RPMI8226 (cell line): ENCODE results near the gene CEACAM18.
"Not testable (repeated sequence)": the region's sequence is repeated elsewhere in the genome, so short reads cannot be mapped to it uniquely, and the experiment has no call there.

Source experiments
- DNase-seq: peaks from one replicate; pipeline ENCODE4 v3.0.0-alpha.2; 2015

Gene CEACAM18

DNA sequence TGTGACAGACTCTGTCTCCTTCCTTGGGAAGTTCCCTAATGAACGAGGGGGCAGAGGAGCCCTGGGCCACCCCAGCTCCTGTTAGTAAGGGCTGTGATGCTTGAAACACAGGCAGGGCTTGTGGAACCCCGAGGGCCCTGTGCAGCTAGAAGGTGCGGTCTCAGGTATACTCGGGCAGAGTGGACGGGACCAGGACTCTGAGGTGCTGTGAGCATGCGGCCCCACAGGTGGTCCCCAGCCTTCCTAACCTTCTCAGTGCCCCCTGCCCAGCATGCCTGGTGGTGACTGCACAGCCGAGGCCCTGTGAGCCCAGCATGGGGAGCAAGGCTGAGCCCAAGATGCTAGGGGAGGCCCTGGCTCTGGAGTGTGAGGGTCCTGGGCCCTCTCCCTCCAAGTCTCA, 16.1 kb upstream of the CEACAM18 start:
- DNase-seq, result no peak

DNA sequence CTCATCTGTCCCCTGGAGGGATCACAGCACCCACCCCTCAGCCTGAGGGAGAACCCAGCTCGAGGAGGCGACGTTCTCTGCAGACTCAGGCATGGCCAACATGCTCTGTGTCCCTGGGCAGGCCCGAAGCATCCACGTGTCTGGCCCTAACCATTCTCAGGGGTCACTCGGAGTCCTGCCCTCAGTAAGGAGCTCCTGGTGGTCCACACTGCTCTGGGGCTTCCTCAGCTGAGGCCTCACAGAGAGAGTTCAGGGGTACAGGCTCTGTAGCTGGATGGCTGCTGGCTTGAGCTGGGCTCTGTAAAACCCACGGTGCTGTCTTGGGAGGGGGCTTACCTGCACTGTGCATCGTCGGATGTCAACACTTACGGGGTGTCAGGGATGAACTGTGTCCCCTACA, 15.7 kb upstream of the CEACAM18 start:
- no peak for DNase-seq

DNA sequence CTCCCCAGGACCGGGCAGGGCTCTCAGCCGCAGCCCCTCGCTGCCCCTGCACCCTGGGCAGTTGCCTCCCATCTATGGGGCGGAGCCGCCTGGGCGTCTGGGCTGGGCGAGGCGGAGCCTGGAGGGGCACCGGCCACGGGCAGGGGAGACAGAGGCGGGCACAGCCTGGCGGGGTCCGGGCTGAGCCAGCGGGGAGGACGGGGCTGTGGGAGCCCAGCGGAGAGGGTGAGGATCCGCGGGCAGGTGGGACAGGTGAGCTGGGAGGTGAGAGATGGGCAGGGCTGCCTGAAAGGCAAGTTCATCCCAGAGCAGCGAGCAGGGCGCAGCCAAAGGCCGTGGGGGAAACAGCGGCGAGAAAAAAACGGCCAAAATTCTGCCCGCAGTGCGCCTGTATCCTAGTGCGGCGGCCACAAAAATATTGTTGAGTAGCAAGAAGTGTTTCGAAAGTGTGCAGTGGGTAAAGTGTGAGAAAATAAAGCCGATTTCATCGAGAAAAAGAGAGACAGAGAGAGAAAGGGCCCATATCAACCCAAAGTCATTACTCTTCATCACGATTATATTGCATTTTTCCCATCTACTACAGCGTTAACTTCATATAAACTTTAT, 14.3 kb upstream of the CEACAM18 start:
- DNase-seq, result not testable (repeated sequence)

DNA sequence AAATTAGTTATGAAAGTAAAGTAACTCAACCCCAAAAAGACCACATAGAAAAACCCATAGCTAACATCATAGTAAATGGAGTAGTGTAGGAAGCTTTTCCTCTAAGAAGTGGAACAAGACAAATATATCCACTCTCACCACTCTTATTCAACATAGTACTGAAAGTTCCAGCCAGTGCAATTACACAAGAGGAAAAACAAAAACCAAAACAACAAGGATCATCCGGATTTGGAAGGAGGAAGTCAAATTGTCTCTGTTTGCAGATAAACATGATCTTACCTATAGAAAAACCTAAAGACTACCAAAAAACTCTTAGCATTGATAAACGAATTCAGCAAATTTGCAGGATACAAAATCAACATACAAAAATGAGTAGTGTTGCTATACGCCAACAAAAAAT, 11.6 kb upstream of the CEACAM18 start:
- DNase-seq, result no peak

DNA sequence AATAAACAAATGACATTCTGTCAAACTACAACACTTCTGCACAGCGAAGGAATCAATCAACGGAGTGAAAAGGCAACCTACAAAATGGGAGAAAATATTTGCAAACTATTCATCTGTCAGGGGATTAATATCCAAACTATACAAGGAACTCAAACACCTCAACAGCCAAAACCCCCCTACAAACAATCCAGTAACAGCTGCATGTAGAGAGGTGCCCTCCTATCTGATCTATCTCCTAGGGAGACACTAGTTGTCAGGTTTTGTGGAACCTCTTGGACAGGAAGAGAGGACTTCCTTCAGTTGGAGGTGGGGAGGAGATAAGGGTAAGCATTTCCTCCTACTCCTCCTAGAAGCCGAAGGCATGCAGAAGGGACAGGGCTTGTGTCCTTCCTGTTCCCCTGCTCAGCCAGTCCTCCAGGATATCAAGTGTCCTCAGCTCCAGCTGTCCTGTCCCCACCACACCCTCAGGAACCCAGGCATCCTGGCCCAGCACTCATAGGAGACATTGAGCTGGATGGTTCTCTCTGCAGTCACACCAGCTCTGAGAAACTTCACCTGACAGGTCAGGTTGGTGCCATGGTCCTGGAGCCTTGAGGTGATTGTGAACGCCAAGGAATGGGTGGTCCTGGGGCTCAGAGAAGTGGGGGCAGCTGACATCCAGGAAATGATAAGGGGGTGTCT, 10.3 kb upstream of the CEACAM18 start:
- no peak for DNase-seq

DNA sequence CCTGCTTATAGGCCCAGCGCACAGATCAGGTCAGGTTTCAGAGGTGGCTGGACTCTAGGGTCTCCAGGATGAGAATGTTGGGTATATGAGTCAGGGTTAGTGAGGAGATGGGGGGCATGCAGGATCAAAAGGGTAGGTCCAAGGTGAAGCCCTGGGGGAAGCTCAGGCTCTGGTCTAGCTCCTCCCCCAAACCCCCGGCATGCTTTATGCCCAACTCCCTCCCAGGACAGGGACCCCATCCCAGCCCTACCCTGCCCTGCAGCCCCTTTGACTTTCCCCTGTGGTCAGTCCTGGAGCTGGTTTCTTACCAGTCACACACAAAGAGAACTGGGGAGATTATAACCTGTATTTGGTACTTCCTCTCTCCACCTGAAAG, 9.8 kb upstream of the CEACAM18 start:
- DNase-seq, result no peak

DNA sequence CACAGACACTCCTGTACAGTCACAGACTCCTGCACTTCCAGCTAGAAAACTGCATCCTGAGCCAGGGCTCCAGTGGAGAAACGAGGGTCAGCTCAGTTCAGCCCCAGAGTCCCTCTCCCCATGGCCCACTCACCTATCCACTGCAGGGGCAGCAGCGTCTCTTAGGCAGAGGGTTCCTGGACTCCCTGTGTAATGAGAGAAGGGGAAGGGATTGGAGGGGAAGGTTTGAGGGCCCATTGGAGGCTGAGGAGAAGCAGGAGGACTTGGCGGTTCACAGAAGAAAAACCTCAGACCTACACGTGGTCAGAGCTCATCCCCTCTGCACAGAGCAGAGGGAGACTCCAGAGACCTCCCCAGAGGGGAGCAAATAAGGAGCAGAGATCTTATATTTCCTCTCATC, 9.2 kb upstream of the CEACAM18 start:
- DNase-seq, result no peak

DNA sequence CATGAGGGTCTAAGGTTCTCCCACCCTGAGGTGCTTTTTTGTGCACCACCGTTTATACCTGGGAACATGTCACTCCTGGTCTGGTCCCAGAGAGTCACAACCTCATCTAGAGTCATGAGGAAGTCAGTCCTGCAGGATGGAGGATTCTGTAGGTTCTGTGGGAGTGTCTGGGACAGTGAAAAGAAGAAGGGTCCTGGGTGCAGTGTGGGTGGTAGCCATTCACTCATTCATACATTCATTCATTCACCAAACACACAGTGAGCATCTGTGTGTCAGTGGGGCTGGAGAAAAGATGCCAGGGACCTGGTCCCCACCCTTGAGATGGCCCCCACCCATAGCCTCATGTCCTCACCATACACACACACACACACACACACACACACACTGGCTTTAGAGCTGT, 8.7 kb upstream of the CEACAM18 start:
- no peak for DNase-seq

DNA sequence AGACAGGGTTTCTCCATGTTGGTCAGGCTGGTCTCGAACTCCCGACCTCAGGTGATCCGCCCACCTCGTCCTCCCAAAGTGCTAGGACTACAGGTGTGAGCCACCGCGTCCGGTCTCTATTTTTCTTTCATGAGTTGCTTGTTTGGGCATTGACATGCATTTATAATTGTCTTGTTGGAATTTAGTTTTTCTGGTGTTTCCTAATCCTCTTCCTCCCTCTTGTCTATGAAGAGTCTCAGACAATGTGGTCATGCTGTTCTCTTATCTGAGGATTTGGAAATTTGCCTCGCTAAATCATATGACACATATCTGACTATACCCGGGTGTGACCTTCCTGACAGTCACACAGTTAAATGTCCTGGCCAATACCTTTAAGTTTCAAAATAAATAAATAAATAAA, 7.4 kb upstream of the CEACAM18 start:
- no peak for DNase-seq

DNA sequence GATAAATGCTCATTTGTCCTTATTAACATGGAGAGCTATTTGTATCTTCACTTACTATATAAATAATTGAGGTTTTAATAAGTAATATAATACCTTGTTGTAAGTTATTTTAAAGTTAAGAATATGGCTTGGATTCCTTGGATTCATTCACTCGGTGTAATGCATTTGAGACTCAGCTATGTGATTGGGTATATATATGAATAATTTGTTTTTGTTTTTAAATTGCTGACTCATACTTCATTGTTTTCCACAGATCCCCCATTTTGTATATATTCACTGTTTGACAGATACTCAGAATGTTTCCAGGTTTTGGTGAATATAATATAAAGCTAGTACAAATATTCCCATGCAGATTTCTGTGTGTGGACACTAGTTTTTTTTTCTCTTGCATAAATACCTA, 6.8 kb upstream of the CEACAM18 start:
- no peak for DNase-seq

DNA sequence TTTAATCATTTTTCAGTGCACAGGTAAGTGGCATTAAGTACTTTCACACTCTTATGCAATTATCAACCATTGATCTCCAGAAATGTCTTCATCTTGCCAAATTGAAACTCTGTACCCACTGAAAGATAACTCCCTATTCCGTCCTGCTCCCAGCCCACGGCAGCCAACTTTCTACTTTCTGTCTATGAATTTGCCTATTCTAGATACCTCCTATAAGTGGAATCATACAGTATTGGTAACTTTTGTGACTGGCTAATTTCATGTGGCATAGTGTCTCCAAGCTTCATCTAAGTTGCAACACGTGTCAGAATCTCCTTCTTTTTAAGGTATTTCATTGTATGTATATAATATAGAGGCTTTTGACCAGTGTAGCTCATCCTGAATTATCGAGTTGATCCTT, 5.7 kb upstream of the CEACAM18 start:
- DNase-seq, result no peak

DNA sequence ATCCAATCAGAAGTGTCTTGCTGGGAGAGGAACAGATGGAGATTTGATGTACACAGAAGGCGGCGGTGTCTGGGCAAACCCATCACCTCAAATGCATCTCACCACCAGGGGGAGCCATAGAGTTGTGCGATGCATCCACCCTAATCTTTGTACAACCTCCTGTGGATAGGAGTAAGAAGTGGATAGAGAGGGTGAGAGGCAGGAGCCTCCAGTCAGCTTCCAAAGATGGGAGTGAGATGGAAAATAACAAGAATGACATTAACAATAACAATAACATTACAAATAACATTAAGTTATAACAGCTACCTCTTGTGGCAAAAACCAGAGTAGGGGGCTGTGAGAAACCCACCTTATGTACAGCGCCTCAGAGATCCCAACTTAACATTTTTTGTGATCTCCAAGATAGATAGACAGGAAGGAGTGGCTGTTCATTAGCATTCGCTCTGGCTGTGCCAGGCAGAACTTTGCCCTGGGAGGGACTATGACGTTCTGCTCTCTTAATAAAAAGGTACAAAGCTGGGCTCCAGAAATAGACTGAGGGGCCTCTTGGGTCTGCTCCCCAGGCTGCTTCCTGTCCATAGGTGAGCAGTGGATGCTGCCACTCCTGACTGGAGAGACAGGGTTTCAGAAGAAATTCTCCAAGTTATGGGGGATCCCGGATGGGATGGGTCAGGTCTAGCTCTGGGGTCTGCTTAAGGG, 5.2 kb upstream of the CEACAM18 start:
- DNase-seq, result peak; percentile 82

DNA sequence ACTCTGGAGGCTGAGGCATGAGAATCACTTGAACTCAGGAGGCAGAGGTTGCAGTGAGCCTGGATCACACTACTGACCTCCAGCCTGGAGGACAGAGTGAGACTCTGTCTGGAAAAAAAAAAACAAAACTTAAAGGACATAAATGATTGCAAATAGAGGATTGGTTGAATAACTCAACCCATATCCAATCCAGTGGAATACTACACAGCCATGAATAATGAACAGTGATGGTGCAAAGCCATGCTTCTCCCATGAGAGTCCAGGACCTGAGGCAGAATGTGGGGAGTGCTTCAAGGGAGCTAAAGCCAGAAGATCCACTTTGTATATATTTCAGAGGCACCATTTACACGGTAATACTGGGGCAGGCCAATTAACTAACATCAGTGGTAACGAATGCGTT, 2.2 kb upstream of the CEACAM18 start:
- DNase-seq, result no peak

DNA sequence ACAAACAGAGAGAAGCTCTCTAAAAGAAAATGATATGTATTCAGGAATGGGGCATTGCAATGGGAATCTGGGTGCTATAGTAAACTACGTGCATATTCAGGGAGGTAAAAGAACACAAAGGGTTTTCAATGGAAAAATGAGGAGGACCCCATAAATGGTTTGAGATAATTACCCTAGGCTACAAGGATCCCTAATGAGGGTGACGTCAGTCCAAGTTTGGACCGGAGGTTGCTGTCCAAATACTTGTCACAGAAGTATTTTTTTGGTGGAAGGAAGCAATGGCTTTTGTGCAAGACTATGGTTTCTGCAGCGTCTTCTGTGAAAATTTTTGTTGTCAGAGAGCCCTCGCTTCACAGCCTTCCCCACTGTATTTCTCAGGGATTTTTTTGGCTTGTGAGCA, 995 bp upstream of the CEACAM18 start:
- DNase-seq, result no peak

DNA sequence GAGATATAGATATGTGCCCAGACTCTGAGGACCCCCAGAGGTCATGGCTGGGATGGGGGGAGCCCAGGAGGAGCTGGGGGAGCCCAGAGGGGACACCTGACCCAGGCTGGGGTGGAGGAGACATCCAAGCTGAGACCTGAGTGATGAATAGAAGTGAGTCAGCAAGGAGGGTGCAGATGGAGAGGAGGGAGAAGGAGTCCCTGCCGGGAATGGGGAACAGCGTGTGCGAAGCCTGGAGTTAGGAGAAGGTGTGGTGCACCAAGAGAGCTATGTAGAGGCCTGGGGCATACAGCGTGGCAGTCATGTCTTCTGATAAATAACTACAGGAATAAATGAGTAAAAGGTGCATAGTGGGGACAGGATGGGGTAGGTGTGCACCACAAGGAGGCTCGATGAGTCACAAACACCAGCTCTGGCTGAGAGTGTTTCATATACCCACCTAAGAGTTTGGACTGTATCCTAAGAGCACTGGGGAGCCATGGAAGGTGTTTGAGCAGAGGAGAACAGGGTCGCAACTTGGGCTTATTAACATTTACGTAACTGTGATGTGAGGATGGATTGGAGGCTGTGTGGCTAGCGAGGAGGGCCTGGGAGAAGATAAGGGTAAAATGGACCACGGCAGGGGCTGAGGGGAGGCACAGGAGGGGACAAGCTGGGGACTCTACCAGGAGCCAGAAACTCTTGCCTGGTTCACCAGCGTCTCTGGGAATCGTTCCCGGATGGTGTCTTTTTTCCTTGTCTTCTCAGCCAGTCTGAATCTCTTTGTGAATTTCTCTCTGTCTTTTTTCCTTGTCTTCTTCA, 1.4 kb downstream of the CEACAM18 start:
- DNase-seq, result no peak

DNA sequence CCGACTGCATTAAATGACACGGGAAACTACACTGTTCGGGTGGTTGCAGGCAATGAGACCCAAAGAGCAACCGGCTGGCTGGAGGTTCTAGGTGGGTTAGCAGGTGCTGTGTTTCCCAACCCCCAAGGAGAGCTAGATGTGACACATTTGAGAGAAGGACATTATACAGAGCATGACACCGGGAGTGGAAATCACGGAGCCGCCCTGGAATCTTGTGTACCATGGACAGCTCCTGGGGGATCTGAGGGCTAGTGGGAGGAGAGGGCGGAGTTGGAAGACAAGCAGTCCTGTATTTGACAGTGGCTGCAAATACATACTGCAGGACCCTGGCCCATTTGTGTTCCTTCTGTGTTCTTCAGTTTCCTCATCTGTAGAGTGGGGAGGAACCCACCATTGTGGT, 2.3 kb downstream of the CEACAM18 start:
- peak; percentile 51 for DNase-seq

DNA sequence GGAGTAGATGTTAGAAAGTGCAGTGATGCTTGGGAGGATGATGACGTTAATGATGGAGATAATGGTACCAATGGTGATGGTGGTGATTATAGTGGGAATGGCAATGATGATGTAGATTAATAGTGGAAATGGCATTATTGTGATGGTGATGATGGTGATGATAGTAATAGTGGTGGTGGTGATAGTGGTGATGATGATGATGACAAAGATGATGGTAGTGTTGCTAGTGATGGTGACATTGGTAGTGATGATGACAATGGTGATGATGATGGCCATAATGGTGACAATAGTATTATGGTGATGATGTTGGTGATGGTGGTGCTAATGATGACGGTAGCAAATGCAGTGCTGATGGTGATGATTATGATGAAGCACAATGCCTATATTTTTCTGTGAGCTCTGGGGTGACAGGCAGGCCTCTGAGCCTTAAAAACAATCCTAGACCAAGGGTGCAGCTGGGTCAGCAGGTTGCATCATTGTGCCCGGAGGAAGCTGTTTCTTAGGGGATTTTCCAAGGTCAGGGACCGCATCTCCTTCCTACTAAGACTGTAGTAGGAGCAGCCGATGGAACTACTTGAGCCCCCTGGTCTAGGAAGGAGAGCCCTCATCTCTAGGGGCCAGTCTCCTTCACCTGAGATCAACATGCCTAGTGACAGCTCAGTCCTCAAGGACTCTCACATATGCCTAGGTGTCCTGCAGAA, 7.8 kb downstream of the CEACAM18 start:
- DNase-seq, result no peak

DNA sequence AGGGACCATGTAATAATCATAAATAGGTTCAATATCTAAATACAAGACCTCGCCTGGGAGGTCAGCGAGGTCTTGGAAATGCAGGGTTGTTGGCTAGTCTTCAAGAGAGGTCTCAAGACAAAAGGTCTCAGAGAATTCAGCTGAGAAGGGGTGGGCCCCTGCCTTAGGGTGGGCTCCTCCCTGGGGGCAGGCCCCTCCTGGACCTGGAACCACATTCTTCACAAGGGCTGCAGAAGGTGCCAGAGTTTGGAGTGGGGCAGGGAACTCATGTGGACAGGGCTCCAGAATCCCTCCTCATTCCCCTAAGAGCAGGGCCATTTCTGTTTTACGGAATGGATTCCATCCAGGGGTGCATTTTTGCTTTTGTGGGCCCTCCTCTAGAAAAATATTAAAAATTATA, 10.2 kb downstream of the CEACAM18 start:
- DNase-seq, result no peak

DNA sequence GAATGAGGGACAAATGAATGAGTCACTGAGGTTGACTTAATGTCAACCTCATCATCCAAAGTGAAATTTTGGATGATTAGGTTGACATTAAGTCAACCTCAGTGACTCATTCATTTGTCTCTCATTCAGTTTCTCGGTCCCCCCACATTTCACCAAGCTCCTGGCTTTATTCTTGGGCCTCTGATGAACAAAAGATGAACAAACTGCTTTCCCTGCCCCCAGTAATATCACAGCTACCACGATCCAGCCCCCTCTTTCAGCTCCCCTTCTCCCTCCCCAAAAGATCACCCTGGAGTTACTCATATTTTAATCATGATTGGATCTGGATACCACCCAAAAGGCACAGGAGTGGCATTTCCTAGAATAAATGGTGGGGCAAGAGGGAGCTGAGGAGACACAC, 10.8 kb downstream of the CEACAM18 start:
- no peak for DNase-seq

DNA sequence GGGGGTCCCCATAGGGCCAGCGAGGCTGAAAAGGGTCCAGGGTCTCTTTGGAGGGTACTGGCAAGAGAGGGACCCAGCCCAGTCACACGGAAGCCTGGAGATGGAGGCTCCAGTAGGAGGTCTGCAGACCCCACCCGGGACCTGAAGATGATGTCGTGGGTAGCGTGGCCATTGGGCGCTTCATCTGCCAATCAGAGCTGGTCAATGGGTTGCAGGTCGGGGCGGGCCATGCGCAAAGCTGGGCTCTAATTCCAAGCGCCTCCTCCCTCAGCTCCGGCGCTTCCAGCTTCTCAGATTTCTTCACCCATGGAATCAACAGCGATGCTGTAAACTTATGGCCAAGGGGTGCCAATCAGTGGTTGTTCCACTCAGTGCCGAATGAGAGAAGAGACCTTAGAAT, 12.3 kb downstream of the CEACAM18 start:
- no peak for DNase-seq

DNA sequence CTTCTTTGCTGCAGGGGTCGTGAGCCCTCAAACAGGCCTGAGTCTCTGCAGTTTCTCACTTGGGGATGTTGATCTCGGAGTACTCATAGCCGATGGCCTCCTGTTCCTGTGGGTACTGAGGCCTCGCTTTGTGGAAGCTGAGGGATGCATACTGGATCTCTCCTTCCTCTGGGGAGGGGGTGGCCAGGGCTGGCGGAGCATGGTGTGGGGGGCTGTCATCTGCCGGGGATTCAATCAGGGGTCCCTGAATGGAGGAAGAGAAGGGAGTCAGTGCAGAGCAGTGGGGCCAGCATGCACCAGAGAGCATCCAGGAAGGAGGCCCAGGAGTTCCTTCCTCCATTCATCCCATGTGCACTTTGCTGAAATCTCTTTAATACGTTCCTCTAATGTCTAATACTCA, 13.2 kb downstream of the CEACAM18 start:
- DNase-seq, result no peak

DNA sequence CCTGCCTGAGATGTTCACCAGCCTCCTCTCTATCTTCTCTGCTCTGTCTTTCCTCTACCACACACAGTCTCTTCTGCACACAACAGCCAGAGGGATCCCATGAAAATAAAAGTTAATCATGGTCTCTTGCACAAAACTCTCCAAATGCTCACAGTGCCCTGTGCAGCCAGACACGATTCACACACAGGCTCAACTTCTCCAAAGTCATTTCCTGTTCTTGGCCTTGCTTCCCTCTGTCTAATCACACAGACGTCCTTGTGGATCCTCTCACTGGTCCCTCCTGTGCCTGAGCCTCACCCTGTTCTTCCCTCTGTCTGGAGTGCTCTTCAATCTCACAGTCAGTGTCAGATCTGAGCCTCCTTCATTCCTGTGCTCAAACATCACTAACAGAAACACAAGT, 15.4 kb downstream of the CEACAM18 start:
- DNase-seq, result no peak

DNA sequence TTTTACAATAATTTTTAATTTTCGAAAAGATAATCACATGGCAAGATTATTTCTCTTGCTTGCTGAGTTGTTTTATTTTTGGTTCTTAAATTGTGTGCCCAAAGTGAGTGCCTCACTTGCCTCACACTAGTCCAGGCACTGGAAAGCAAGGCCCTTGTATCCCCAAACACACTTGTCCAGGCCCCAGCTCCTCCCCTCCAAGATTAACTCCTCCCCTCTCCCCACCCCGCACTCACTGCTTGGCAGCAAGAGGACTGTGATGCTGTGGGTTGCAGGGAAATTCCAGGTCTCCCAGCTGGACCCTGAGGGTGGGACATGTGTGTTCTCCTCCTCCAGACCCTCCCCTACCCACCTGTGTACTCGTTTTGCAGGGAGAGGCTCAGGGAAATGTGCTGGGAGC, 19.3 kb downstream of the CEACAM18 start:
- DNase-seq, result no peak
